ENCODE data around the gene CNTROB.

GRCh38 chr17:7972131-7972785, 40.3 kb downstream of the CNTROB start:
- TF ChIP-seq POLR2A (IDR thresholded peaks at IDR 0.05) = no peak
- TF ChIP-seq, protein P1, sequence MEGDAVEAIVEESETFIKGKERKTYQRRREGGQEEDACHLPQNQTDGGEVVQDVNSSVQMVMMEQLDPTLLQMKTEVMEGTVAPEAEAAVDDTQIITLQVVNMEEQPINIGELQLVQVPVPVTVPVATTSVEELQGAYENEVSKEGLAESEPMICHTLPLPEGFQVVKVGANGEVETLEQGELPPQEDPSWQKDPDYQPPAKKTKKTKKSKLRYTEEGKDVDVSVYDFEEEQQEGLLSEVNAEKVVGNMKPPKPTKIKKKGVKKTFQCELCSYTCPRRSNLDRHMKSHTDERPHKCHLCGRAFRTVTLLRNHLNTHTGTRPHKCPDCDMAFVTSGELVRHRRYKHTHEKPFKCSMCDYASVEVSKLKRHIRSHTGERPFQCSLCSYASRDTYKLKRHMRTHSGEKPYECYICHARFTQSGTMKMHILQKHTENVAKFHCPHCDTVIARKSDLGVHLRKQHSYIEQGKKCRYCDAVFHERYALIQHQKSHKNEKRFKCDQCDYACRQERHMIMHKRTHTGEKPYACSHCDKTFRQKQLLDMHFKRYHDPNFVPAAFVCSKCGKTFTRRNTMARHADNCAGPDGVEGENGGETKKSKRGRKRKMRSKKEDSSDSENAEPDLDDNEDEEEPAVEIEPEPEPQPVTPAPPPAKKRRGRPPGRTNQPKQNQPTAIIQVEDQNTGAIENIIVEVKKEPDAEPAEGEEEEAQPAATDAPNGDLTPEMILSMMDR (IDR thresholded peaks at IDR 0.05) = no peak
